HG02623 (cell line): ENCODE results near the gene ECSIT.
"Not testable (repeated sequence)": the region's sequence is repeated elsewhere in the genome, so short reads cannot be mapped to it uniquely, and the experiment has no call there.

Experiments used
- ATAC-seq: cut with Tn5 transposase; IDR thresholded peaks from one replicate; pipeline ENCODE4 v1.9.1; 2021; ENCODE audit warnings: moderate library complexity; ENCODE audit not compliant: unreplicated experiment

ECSIT gene, protein sequence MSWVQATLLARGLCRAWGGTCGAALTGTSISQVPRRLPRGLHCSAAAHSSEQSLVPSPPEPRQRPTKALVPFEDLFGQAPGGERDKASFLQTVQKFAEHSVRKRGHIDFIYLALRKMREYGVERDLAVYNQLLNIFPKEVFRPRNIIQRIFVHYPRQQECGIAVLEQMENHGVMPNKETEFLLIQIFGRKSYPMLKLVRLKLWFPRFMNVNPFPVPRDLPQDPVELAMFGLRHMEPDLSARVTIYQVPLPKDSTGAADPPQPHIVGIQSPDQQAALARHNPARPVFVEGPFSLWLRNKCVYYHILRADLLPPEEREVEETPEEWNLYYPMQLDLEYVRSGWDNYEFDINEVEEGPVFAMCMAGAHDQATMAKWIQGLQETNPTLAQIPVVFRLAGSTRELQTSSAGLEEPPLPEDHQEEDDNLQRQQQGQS

DNA sequence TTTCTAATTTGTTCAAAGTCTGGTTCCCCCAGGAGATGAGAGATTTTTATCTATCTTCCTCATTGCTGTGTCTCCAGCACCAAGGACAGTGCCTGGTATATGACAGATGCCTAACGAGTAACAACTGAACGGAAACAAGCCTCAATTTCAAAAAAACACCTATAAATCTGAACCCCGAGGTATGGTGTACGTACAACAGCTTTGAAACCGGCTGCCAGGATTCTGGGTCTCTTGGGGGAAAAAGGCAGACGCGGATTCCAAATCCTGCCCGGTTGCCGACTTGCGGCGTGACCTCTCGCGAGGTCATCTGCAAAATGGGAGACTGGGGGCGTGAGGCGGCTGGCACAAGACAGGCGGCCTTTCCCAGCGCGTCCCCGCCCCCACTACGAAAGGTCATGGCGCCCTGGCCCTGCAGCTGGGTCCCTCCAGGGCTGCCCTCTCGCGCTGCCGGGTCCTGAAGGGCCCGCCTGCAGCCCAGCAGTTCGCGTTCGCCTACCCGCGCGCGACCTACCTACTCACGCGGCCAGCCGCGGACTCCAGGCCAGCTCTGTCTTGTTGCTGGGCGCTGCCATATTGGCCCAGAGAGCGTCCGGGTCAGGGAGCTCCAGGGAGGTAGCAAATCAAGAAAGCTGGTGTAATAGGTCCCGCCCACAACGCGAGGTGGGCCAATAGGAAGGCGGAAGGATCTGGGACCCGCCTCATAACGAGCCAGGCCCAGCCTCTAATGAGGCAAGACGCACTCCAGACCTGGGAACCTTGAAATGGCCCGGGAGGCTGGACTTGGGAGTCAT is at the start of gene ECSIT:
ECSIT (minus strand) TSS at position 584 of the 791 bp plus-strand sequence. CDS start 9,964 bp downstream, outside the sequence.
- peak; percentile 94 for ATAC-seq

DNA sequence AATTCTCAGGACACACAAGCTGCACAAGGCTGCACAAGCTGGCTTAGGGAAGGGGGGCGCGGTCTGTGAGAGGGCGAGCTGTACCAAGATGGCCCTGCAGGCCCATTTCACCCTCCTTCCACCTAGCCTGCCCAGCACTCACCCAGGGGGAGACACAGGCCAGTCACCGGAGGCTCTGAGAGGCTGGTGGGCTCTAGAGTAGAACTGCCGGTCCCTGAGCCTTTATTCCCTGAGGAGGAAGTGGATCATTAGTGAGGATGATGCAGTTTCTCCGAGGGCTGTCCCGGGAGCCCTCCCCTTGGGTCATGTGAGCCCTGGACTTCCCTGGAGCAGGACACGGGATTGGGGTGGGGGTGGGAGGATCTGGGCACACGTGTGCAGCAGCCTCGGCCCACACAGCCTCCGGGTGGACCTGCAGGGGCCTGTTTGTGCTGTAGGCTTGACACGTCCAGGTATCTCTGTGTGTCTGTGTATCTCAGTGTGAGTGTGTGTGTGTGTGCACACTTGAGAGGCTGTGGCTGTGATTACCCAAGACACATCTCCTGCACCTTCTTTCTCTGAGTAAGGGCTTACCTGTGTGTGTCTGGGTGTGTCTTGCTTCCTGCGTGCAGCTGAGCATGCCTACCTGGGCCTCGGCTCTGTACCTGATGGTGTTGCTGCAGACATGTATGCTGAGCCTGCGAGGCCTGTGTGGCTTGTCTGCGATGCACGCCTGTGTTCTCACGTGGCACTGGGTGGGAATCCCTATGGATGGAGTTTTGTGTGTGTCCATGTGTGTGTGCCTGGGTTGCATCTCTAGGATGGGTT is 48.7 kb upstream of the ECSIT start, which contains the start of gene ACP5:
ACP5 (minus strand) TSS at position 195 of the 807 bp plus-strand sequence. CDS start 328 bp downstream, outside the sequence.
- no peak for ATAC-seq

DNA sequence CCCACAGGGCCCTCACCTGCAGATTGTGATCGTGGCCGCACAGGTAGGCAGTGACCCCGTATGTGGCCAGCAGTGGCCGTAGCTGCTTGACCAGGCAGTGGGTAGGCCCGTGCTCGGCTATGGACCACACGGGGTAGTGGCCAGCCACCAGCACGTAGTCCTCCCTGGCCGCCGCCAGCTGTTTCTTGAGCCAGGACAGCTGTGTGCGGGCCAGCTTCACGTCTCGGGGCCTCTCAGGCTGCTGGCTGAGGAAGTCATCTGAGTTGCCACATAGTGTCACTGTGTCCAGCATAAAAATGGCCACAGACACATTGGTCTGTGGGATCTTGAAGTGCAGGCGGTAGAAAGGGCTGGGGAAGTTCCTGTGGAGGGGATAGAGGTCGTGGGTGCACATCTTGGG is 47.3 kb upstream of the ECSIT start:
- ATAC-seq = no peak

DNA sequence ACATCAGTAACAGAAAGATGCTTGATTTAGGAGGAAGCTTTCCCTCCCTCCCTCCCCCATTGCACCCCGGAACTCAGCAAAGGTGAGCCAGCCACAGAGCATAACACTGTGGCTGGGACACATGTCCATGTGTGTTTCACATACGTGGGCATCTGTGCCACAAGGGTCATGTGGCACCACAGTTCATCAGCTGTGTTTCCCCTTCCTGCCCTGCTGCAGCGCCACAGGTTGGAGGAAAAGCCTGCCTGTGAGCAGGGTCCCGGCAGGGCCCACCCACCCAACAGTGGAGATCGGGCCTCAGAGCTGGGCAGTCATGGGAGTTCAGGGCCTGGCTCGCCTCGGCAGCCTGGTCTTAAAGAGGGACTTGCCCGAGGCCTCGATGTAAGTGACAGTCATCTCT is 45.8 kb upstream of the ECSIT start:
- no peak for ATAC-seq

DNA sequence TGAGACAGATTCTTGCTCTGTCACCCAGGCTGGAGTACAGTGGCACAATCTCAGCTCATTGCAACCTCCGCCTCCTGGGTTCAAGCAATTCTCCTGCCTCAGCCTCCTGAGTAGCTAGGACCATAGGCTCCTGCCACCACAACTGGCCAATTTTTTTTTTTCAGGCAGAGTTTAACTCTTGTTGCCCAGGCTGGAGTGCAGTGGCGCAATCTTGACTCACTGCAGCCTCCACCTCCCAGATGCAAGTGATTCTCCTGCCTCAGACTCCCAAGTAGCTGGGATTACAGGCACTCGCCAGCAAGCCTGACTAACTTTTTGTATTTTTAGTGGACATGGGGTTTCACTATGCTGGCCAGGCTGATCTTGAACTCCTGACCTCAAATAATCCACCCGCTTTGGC is 44.8 kb upstream of the ECSIT start:
- not testable (repeated sequence) for ATAC-seq

DNA sequence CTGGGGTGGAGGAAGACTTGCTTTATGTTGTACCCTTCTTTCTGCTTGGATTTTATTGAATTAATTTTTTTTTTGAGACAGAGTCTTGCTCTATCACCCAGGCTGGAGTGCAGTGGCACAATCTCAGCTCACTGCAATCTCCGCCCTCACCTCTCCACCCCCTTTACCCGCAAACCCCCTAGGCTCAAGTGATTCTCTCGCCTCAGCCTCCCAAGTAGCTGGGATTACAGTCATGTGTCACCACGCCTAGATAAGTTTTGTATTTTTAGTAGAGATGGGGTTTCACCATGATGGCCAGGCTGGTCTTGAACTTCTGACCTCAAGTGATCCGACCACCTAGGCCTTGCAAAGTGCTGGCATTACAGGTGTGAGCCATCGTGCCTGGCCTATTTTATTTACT is 44.4 kb upstream of the ECSIT start:
- ATAC-seq = not testable (repeated sequence)

DNA sequence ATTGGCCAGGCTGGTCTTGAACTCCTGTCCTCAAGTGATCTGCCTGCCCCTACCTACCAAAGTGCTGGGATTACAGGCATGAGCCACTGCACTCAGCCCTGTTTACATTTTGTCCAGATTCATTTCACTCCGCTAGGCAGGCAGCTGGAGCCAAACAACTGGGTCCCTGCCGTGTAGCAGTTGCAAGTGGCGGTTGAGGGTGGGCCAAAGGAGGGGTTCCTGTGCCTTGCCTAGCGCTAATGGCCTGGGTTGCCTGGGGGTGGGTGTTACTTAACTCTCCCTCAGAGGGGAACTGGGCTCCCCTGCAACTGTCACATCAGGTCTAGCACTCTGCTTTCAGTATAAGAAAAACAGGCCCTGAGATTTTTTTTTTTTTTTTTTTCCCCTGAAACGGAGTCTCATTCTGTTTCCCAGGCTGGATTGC is 41.1 kb upstream of the ECSIT start:
- no peak for ATAC-seq

DNA sequence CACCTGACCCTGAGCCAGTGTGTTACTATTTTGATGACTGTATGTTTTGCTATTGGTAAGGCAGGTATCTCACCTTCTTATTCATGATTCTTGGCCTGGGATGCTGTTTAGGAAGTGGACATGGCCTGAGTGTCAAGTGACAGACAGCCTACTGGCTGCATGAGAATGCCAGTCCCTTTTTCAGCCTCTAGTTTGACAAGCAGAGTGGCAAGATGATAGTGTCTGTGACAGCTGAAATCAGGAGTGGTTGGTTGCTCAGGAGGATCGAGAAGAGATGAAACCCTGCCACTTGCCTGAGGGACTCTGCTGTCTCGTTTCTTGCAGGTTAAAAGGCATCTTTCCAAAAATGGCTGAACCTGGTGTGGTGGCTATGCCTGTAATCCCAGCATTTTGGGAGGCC is 37.2 kb upstream of the ECSIT start:
- ATAC-seq = no peak

DNA sequence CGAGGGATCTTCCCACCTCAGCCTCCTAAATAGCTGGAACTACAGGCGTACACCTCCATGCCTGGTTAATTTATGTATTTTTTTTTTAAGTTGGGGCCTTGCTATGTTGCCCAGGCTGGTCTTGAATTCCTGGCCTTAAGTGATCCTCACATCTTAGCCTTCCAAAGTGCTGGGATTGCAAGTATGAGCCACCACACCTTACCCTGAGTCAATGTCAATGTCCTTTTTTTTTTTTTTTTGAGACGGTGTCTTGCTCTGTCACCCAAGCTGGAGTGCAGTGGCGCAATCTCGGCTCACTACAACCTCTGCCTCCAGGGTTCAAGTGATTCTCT is 36.7 kb upstream of the ECSIT start:
- not testable (repeated sequence) for ATAC-seq

DNA sequence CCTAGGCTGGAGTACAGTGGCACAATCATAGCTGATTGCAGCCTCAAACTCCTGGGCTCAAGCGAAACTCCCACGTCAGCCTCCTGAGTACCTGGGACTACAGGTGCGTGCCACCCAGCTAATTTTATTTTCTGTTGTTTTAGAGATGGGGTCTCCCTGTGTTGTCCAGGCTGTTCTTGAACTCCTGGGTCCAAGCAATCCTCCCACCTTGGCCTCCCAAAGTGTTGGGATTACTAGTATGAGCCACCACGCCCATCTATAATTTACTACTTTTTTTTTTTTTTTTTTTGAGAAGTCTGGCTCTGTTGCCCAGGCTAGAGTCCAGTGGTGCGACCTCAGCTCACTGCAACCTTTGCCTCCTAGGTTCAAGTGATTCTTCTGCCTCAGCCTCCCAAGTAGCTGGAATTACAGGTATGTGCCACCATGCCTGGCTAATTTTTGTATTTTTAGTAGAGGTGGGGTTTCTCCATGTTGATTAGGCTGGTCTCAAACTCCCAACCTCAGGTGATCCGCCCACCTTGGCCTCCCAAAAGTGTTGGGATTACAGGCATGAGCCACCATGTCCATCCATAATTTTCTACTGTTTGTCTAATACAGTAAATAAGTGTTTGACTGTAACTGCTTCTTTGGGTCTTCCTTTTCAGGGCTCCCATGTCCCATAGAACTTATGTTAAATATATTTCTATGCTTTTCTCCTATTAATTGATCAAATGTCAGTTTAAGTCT is 35.3 kb upstream of the ECSIT start:
- not testable (repeated sequence) for ATAC-seq

DNA sequence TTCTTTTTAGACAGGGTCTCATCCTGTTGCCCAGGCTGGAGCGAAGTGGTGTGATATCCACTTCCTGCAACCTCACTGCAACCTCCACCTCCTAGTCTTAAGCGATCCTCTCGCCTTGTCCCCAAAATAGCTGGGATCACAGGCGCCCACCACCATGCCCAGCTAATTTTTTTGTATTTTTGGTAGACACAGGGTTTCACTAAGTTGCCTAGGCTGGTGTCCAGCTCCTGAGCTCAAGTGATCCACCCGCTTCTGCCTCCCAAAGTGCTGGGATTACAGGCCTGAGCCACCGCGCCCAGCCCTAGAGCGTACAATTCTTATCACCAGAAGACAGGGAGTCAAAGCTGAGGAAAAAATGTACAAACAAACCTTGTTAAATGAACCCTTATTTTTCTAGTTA is 34.6 kb upstream of the ECSIT start:
- ATAC-seq = no peak

DNA sequence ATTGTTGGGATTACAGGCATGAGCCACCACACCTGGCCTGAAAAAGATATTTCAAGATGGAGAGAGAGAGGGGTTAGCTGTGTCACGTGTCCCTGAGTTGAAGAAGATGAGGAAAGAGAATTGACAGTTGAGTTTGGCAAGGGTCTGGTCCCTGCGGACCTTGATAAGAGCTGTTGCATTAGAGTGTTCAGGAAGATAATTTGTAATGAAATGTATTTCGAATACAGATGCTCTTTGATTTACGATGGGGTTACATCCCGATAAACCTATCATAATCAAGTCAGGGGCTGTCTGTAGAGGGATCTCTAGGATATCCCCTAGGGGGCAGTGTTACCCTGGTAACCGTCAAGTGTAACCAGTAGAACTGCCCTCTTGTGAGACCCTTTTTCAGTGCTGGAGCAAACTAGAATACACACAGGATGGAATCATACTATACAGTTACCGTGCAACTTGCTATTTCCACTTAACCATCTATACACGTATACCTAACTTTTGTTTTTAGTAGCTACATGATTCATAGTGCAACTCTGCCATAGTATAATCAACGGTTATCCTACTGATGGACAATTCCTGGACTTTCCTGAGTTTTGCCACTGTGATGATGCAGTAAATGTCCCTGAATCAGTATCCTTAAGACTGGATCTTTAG is 31.6 kb upstream of the ECSIT start:
- no peak for ATAC-seq

DNA sequence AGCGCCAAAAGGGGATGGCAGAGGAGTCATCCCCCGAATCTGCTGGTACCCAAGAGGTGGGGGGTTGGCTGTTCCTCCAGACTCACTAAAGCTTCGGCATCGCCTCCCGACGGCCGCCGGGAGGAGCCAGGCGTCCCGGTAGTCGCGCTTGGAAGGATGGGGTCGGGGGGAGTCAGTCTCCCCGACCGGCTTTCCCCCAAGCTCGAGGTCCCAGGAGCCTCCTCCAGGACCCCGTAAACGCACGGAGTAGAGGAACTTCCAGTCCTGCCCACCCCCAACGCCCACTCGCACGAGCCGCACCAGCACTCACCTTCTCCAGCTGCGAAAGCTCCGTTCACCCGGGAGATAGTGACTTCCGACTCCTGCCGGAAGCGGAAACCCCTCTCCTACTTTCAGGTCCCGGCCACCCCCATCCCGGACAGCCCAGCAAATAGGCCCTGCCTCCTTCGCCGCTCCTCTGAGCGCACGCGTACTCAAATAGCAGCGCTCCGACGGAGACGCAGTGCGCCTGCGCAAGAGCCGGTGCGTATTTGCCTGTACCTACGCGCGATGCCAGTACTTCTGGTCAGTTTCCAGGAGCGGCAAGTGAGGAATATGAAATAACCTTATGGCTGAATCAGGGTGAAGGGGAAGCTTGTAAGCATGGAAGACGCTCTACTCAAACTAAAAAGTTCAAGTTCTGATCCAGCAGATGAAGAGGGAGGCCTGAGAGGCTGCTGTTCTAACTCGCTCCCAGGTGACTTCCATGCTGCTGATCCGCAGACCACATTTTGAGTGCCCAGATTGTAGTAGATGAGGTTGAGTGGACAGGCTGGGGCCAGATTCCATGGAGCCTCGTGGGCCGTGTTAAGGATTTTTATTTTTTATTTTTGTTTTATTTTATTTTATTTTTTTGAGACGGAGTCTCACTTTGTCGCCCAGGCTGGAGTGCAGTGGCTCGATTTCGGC is 30.2 kb upstream of the ECSIT start, which contains the start of gene ELOF1:
ELOF1 (minus strand) TSS at position 350 of the 948 bp plus-strand sequence. CDS start 4,883 bp downstream, outside the sequence.
- ATAC-seq = peak; percentile 73

DNA sequence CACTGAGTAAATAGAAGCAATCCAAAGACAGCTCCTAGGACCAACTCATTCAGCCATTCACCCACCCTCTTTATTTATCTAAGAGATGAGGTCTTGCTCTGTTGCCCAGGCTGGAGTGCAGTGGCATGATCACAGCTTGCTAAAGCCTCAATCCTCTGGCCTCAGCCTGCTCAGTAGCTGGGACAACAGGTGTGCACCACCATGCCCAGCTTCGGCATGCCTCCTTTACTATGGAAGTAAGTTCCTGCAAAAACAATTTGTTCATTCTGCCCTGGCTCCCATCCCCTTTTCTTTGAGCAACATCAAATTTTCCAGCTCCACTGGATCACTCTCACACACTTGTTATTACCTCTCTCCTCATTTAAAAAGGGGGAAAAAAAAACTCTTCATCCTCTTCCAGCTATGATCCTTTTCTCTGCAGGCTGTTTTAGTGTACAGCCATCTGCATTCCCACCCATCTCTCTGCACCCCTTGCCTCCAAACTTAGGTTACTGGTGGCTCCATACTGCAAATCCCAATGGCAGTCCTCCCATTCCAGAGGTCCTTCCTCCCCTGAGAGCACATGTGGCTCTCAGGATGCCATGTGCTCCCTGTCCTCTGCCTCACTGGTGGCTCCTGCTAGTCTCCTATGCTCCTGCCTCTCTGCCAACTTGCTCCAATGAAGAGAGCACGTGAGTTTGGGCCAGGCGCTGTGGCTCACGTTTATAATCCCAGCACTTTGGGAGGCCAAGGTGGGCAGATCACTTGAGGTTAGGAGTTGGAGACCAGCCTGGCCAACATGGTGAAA is 27.9 kb upstream of the ECSIT start:
- ATAC-seq = no peak

DNA sequence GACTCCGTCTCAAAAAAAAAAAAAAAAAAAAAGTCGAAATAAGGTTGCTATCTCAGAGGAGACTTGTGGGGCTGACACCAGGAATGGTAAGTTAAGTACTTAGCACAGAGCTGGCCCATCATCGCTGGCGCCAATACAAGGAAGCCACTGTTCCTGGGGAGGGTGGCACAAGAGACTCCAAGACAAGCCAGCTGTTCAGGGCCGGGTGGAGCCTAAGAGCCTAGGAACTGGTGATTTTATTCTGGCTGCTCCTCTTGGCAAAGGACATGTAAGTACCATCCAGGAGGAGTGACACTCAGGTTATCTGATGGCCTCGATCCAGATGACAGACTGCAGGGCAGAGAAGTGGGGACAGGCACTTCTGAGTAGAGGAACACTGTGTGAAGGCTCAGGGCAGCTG is 26.3 kb upstream of the ECSIT start:
- no peak for ATAC-seq

DNA sequence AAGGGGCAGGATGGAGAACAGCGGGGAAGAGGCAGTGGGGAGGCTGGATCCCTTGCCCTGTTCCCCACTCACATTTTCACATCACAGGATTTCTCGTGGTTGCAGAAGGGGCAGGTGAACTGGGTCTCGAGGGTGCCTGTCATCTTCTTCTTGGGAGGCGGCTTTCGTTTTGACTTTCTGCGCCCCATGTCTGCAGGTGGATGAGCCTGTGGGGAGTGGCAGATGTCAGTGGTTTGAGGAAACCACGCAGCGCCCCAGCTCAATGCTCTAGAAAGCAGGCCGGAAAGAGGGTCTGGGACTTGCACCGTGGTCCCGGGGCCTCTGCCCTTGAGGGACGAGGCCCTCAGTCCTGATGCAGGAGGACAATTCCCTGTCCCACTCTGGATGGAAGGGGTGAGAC is 25.2 kb upstream of the ECSIT start:
- no peak for ATAC-seq

DNA sequence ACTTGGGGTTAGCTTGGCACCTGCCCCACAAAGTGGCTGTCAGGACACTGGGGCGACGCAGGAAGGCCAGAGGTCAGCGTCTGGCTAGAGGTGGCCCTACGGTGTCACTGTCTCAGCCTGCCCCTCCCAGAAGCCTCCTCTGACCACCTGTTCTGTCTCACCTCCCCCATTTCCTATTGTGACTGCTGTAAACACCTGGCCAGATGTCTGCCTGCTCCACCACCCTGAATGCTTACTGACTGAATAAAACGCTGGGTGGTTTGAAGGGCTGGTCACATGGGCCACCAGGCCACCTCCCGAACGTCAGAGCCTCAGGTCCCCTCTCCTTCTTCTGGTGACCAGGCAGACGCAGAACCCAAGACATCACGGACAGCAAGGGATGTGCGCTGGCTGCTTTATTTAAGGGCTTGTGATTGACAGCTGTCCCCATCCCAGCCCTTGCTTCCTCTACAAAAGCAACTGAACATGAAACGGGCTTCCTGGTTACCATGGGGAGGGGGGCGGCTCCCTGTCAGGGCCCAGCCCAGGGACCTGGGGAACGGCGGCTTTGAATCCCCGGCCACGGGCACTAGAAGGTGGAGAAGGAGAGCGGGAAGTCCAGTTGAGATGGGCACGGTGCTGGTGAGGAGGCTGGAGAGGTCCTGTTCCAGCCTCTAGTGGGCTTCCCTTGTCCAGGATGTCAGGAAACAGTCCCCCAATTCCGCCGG is 23.9 kb upstream of the ECSIT start:
- ATAC-seq = no peak
